Measurements from ENCODE around the gene BSND.

GRCh38 chr1:55040933-55041494 lies 42.3 kb downstream of the BSND start:
- TF ChIP-seq CTCF (IDR thresholded peaks at IDR 0.05; ENCODE audit: low read length) (no peak), EZH2 (IDR thresholded peaks at IDR 0.05; ENCODE audit: borderline replicate concordance, low read length) (no peak)
